GM23338 (cell line): ENCODE results near the gene TSPO2. TPM values are rescaled to one million over a fixed set of nuclear protein-coding genes. Genes with fewer than 3 reads are reported as not detected.

Experiments
- ATAC-seq: fragments of 200-7000 bp; cut with Tn5 transposase; 3 replicates; pipeline ENCODE4 v1.9.1; 2020
- DNase-seq: peaks from one replicate; pipeline ENCODE4 v3.0.0-alpha.2; 2015; ENCODE audit warnings: low spot score
- H2AFZ ChIP-seq: fragments of 200-600 bp; sonication (generic); 2 replicates; pipeline ENCODE4 v1.8.0; 2016; ENCODE audit warnings: antibody characterized with exemption, mild to moderate bottlenecking, moderate library complexity
- H3F3A ChIP-seq: fragments of 200-600 bp; sonication (generic); replicated peaks from 2 replicates; pipeline ENCODE4 v1.8.0; 2017; ENCODE audit warnings: antibody characterized with exemption, mixed run types, low read depth
- H3K27ac ChIP-seq: fragments of 200-600 bp; sonication (generic); 2 replicates; pipeline ENCODE4 v1.6.1; 2016; ENCODE audit warnings: low read depth
- H3K27me3 ChIP-seq: fragments of 200-600 bp; sonication (generic); 2 replicates; pipeline ENCODE4 v1.8.0; 2016; ENCODE audit warnings: mild to moderate bottlenecking, mixed run types, moderate library complexity; ENCODE audit not compliant: insufficient read depth
- H3K36me3 ChIP-seq: fragments of 200-600 bp; sonication (generic); 2 replicates; pipeline ENCODE4 v1.8.0; 2016; ENCODE audit warnings: mild to moderate bottlenecking; ENCODE audit not compliant: insufficient read depth
- H3K4me1 ChIP-seq: fragments of 200-600 bp; sonication (generic); 2 replicates; pipeline ENCODE4 v1.8.0; 2016; ENCODE audit warnings: mild to moderate bottlenecking, moderate library complexity; ENCODE audit not compliant: insufficient read depth
- H3K4me2 ChIP-seq: fragments of 200-600 bp; sonication (generic); 2 replicates; pipeline ENCODE4 v1.7.1; 2017; ENCODE audit warnings: mixed run types
- H3K4me3 ChIP-seq: fragments of 200-600 bp; sonication (generic); 2 replicates; pipeline ENCODE4 v1.6.1; 2016; ENCODE audit warnings: mixed run types
- H3K79me2 ChIP-seq: fragments of 200-600 bp; sonication (generic); replicated peaks from 2 replicates; pipeline ENCODE4 v1.8.0; 2017; ENCODE audit warnings: mild to moderate bottlenecking; ENCODE audit not compliant: insufficient read depth
- H3K9me2 ChIP-seq: fragments of 200-600 bp; sonication (generic); 2 replicates; pipeline ENCODE4 v1.8.0; 2017; ENCODE audit not compliant: insufficient read depth
- H4K20me1 ChIP-seq: fragments of 200-600 bp; sonication (generic); replicated peaks from 2 replicates; pipeline ENCODE4 v1.8.0; 2017; ENCODE audit warnings: mild to moderate bottlenecking; ENCODE audit not compliant: insufficient read depth
- H3K27ac Mint-ChIP-seq: 2 replicates; pipeline ENCODE4 v1.8.0; 2020; ENCODE audit warnings: inconsistent platforms, mild to moderate bottlenecking, moderate library complexity, mixed read lengths
- H3K27me3 Mint-ChIP-seq: 3 replicates; pipeline ENCODE4 v1.8.0; 2022; ENCODE audit warnings: low read depth, mild to moderate bottlenecking, moderate library complexity, mixed read lengths, inconsistent platforms; ENCODE audit not compliant: insufficient read depth, poor library complexity
- H3K36me3 Mint-ChIP-seq: 3 replicates; pipeline ENCODE4 v1.8.0; 2021; ENCODE audit warnings: low read depth, mild to moderate bottlenecking, inconsistent platforms, moderate library complexity, mixed read lengths
- H3K4me1 Mint-ChIP-seq: 3 replicates; pipeline ENCODE4 v1.8.0; 2020; ENCODE audit warnings: mild to moderate bottlenecking, inconsistent platforms, mixed read lengths
- H3K4me3 Mint-ChIP-seq: 3 replicates; pipeline ENCODE4 v1.8.0; 2021; ENCODE audit warnings: moderate library complexity, mild to moderate bottlenecking, inconsistent platforms, mixed read lengths
- H3K9me3 Mint-ChIP-seq: 3 replicates; pipeline ENCODE4 v1.8.0; 2020; ENCODE audit warnings: moderate library complexity, mild to moderate bottlenecking, inconsistent platforms, mixed read lengths
- CREB1 ChIP-seq: fragments of 250-450 bp; sonication (Bioruptor Pico); IDR thresholded peaks from 2 replicates; pipeline ENCODE4 v1.5.0; 2020; ENCODE audit warnings: low read depth, mild to moderate bottlenecking, moderate library complexity
- ETS1 ChIP-seq: IDR thresholded peaks from 2 replicates; pipeline ENCODE4 v1.6.1; 2016; ENCODE audit warnings: antibody characterized with exemption
- EZH2 ChIP-seq: fragments of 200-600 bp; sonication (generic); IDR thresholded peaks from one replicate; pipeline ENCODE4 v1.8.0; 2017; ENCODE audit warnings: antibody characterized with exemption, mild to moderate bottlenecking, low read depth; ENCODE audit not compliant: unreplicated experiment
- EZH2phosphoT487 ChIP-seq: fragments of 200-600 bp; sonication (generic); IDR thresholded peaks from one replicate; pipeline ENCODE4 v1.8.1; 2018; ENCODE audit warnings: antibody characterized with exemption; ENCODE audit not compliant: unreplicated experiment
- JUNB ChIP-seq: IDR thresholded peaks from one replicate; pipeline ENCODE4 v1.6.1; 2016; ENCODE audit warnings: antibody characterized with exemption; ENCODE audit not compliant: unreplicated experiment
- NANOG ChIP-seq: IDR thresholded peaks from 2 replicates; pipeline ENCODE4 v1.6.1; 2016; ENCODE audit warnings: antibody characterized with exemption, borderline replicate concordance
- POLR2AphosphoS5 ChIP-seq: IDR thresholded peaks from 2 replicates; pipeline ENCODE4 v1.6.1; 2016; ENCODE audit warnings: antibody characterized with exemption, low read depth
- STAT1 ChIP-seq: IDR thresholded peaks from one replicate; pipeline ENCODE4 v1.6.1; 2016; ENCODE audit warnings: antibody characterized with exemption; ENCODE audit not compliant: unreplicated experiment
- ZNF114 ChIP-seq: fragments of 250-450 bp; sonication (Bioruptor Pico); IDR thresholded peaks from 2 replicates; pipeline ENCODE4 v1.5.0; 2020; ENCODE audit warnings: mild to moderate bottlenecking, moderate library complexity
- ZNF331 ChIP-seq: fragments of 250-450 bp; sonication (Bioruptor Pico); IDR thresholded peaks from 2 replicates; pipeline ENCODE4 v1.5.0; 2020; ENCODE audit warnings: low read depth, mild to moderate bottlenecking, moderate library complexity
- polyA plus RNA-seq: library from polyadenylated mRNA; unstranded; fragments of >200 nt; fragmentation: Nextera tagmentation; extraction: Ambion mirVana; gene quantifications from 2 replicates; pipeline ENCODE4 v1.2.1, GENCODE V29; 2016
- total RNA-seq: library from RNA; depleted of rRNA; stranded (reverse); fragments of >200 nt; shearing (Covaris generic); gene quantifications from 2 replicates; pipeline ENCODE4 v1.2.3, GENCODE V29; 2014
- TF ChIP-seq, protein P1 (sequence below): fragments of 250-450 bp; sonication (Bioruptor Pico); IDR thresholded peaks from 2 replicates; pipeline ENCODE4 v1.5.0; 2020; ENCODE audit warnings: mild to moderate bottlenecking, moderate library complexity
- TF ChIP-seq, protein P2 (sequence below): IDR thresholded peaks from one replicate; pipeline ENCODE4 v1.6.1; 2018; ENCODE audit warnings: antibody characterized with exemption; ENCODE audit not compliant: unreplicated experiment
- TF ChIP-seq, protein P3 (sequence below), 2 experiments: fragments of 200-600 bp in 1 of 2; sonication (generic) in 1 of 2; conservative IDR thresholded peaks; 2 replicates each; pipeline versions ENCODE4 v1.5.1 to v1.6.1; 2016 to 2017; ENCODE audit warnings: antibody characterized with exemption in 2 of 2, low read depth in 2 of 2, mild to moderate bottlenecking in 2 of 2, moderate library complexity in 1 of 2

Gene TSPO2
- total and polyA plus RNA-seq, 2 experiments from 2014 or later, result 0.31 TPM; not detected in 1

DNA sequence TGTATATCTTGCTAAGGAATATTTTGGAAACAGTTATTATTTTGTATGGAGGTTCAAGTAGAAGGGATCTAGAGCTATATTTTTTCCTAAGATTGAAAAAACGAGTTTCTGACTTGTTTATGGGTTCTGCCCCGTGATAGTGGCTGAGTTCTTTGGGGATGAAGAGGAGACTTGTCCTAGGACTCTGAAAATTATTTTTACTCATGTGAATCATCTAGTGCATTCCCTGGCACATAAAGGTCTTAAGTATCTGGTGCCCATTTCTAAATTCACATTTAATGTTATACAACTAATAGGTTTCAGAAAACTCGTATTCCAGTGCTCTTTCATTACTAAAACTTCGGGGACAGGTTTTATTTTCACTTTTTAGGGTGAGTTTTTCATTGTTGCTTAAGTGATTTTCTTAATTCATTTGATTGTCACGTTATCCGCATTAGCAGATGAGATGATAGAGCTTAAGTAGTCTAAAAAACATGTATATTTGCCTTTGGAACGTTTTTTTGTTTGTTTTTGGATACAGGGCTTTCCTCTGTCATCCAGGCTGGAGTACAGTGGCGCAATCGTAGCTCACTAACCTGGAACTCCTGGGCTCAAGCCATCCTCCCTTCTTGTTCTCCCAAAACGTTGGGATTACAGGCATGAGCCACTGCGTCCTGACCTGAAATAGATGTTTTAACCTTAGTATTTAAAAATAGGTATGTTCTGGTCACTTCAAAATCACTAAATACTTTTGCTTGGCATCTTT, 32.6 kb downstream of the TSPO2 start:
- TF ChIP-seq JUNB, result no peak
- TF ChIP-seq ZNF114 (CRISPR knock-in tag), result no peak
- TF ChIP-seq EZH2, result no peak
- no peak for TF ChIP-seq CREB1 (CRISPR knock-in tag)
- TF ChIP-seq POLR2AphosphoS5, result no peak
- TF ChIP-seq ETS1, result no peak
- TF ChIP-seq, protein P1, sequence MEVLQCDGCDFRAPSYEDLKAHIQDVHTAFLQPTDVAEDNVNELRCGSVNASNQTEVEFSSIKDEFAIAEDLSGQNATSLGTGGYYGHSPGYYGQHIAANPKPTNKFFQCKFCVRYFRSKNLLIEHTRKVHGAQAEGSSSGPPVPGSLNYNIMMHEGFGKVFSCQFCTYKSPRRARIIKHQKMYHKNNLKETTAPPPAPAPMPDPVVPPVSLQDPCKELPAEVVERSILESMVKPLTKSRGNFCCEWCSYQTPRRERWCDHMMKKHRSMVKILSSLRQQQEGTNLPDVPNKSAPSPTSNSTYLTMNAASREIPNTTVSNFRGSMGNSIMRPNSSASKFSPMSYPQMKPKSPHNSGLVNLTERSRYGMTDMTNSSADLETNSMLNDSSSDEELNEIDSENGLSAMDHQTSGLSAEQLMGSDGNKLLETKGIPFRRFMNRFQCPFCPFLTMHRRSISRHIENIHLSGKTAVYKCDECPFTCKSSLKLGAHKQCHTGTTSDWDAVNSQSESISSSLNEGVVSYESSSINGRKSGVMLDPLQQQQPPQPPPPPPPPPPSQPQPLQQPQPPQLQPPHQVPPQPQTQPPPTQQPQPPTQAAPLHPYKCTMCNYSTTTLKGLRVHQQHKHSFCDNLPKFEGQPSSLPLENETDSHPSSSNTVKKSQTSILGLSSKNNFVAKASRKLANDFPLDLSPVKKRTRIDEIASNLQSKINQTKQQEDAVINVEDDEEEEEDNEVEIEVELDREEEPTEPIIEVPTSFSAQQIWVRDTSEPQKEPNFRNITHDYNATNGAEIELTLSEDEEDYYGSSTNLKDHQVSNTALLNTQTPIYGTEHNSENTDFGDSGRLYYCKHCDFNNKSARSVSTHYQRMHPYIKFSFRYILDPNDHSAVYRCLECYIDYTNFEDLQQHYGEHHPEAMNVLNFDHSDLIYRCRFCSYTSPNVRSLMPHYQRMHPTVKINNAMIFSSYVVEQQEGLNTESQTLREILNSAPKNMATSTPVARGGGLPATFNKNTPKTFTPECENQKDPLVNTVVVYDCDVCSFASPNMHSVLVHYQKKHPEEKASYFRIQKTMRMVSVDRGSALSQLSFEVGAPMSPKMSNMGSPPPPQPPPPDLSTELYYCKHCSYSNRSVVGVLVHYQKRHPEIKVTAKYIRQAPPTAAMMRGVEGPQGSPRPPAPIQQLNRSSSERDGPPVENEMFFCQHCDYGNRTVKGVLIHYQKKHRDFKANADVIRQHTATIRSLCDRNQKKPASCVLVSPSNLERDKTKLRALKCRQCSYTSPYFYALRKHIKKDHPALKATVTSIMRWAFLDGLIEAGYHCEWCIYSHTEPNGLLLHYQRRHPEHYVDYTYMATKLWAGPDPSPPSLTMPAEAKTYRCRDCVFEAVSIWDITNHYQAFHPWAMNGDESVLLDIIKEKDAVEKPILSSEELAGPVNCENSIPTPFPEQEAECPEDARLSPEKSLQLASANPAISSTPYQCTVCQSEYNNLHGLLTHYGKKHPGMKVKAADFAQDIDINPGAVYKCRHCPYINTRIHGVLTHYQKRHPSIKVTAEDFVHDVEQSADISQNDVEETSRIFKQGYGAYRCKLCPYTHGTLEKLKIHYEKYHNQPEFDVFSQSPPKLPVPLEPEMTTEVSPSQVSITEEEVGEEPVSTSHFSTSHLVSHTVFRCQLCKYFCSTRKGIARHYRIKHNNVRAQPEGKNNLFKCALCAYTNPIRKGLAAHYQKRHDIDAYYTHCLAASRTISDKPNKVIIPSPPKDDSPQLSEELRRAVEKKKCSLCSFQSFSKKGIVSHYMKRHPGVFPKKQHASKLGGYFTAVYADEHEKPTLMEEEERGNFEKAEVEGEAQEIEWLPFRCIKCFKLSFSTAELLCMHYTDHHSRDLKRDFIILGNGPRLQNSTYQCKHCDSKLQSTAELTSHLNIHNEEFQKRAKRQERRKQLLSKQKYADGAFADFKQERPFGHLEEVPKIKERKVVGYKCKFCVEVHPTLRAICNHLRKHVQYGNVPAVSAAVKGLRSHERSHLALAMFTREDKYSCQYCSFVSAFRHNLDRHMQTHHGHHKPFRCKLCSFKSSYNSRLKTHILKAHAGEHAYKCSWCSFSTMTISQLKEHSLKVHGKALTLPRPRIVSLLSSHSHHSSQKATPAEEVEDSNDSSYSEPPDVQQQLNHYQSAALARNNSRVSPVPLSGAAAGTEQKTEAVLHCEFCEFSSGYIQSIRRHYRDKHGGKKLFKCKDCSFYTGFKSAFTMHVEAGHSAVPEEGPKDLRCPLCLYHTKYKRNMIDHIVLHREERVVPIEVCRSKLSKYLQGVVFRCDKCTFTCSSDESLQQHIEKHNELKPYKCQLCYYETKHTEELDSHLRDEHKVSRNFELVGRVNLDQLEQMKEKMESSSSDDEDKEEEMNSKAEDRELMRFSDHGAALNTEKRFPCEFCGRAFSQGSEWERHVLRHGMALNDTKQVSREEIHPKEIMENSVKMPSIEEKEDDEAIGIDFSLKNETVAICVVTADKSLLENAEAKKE, result no peak
- TF ChIP-seq, protein P2, sequence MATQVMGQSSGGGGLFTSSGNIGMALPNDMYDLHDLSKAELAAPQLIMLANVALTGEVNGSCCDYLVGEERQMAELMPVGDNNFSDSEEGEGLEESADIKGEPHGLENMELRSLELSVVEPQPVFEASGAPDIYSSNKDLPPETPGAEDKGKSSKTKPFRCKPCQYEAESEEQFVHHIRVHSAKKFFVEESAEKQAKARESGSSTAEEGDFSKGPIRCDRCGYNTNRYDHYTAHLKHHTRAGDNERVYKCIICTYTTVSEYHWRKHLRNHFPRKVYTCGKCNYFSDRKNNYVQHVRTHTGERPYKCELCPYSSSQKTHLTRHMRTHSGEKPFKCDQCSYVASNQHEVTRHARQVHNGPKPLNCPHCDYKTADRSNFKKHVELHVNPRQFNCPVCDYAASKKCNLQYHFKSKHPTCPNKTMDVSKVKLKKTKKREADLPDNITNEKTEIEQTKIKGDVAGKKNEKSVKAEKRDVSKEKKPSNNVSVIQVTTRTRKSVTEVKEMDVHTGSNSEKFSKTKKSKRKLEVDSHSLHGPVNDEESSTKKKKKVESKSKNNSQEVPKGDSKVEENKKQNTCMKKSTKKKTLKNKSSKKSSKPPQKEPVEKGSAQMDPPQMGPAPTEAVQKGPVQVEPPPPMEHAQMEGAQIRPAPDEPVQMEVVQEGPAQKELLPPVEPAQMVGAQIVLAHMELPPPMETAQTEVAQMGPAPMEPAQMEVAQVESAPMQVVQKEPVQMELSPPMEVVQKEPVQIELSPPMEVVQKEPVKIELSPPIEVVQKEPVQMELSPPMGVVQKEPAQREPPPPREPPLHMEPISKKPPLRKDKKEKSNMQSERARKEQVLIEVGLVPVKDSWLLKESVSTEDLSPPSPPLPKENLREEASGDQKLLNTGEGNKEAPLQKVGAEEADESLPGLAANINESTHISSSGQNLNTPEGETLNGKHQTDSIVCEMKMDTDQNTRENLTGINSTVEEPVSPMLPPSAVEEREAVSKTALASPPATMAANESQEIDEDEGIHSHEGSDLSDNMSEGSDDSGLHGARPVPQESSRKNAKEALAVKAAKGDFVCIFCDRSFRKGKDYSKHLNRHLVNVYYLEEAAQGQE, result no peak
- TF ChIP-seq, protein P3, sequence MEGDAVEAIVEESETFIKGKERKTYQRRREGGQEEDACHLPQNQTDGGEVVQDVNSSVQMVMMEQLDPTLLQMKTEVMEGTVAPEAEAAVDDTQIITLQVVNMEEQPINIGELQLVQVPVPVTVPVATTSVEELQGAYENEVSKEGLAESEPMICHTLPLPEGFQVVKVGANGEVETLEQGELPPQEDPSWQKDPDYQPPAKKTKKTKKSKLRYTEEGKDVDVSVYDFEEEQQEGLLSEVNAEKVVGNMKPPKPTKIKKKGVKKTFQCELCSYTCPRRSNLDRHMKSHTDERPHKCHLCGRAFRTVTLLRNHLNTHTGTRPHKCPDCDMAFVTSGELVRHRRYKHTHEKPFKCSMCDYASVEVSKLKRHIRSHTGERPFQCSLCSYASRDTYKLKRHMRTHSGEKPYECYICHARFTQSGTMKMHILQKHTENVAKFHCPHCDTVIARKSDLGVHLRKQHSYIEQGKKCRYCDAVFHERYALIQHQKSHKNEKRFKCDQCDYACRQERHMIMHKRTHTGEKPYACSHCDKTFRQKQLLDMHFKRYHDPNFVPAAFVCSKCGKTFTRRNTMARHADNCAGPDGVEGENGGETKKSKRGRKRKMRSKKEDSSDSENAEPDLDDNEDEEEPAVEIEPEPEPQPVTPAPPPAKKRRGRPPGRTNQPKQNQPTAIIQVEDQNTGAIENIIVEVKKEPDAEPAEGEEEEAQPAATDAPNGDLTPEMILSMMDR (conservative IDR thresholded peaks at IDR 0.05; ENCODE audit: low read depth in 2 of 2), result no peak
- no peak for TF ChIP-seq EZH2phosphoT487
- no peak for TF ChIP-seq NANOG
- no peak for TF ChIP-seq STAT1
- TF ChIP-seq ZNF331, result no peak
- no peaks in the 10 kb centered on the region for H3K27me3 ChIP-seq
- peaks cover 11% of the 10 kb centered on the region for H3K27me3 Mint-ChIP-seq
- peaks cover 16% of the 10 kb centered on the region for H3K36me3 Mint-ChIP-seq
- H3K27ac ChIP-seq, result no peak overlapping the region
- H4K20me1 ChIP-seq, result peaks cover 23% of the 10 kb centered on the region; the same call in 1 of the 2 replicates
- H2AFZ ChIP-seq, result no peak overlapping the region
- peak overlapping the region; percentile 83 for H3K27ac Mint-ChIP-seq
- H3K4me3 ChIP-seq, result peak overlapping the region; percentile 66
- peaks cover 11% of the 10 kb centered on the region; the same call in 1 of the 2 replicates for H3K36me3 ChIP-seq
- H3F3A ChIP-seq, result peaks cover 2% of the 10 kb centered on the region; the same call in 1 of the 2 replicates
- H3K9me2 ChIP-seq, result no peaks in the 10 kb centered on the region
- H3K79me2 ChIP-seq, result peaks cover 72% of the 10 kb centered on the region
- ATAC-seq, result no peak
- peaks cover 31% of the 10 kb centered on the region for H3K4me1 Mint-ChIP-seq
- peak overlapping the region; percentile 90 for H3K4me2 ChIP-seq
- H3K4me3 Mint-ChIP-seq, result peak overlapping the region; percentile 91
- DNase-seq, result no peak
- peaks cover 33% of the 10 kb centered on the region for H3K4me1 ChIP-seq
- H3K9me3 Mint-ChIP-seq, result no peaks in the 10 kb centered on the region; the same call in 2 of the 3 replicates
